Hepatocyte (in vitro differentiated cells): Measurements from ENCODE around the gene SLC25A10. TPM values are rescaled to one million over a fixed set of nuclear protein-coding genes. Genes with fewer than 3 reads are reported as not detected.

Experiments
- DNase-seq: peaks from one replicate; pipeline ENCODE4 v3.0.0-alpha.2; 2016; ENCODE audit warnings: low spot score
- H2AFZ ChIP-seq: fragments of 200-600 bp; sonication (generic); 2 replicates; pipeline ENCODE4 v1.6.0; 2016; ENCODE audit warnings: antibody characterized with exemption, mild to moderate bottlenecking
- H3K27ac ChIP-seq: fragments of 200-600 bp; sonication (generic); 2 replicates; pipeline ENCODE4 v1.5.1; 2016; ENCODE audit warnings: mild to moderate bottlenecking
- H3K27me3 ChIP-seq: fragments of 200-600 bp; sonication (generic); 2 replicates; pipeline ENCODE4 v1.6.1; 2016
- H3K36me3 ChIP-seq: fragments of 200-600 bp; sonication (generic); replicated peaks from 2 replicates; pipeline ENCODE4 v1.5.1; 2016; ENCODE audit warnings: low read depth; ENCODE audit not compliant: insufficient read depth
- H3K4me1 ChIP-seq: fragments of 200-600 bp; sonication (generic); 2 replicates; pipeline ENCODE4 v1.5.1; 2016; ENCODE audit warnings: mild to moderate bottlenecking, moderate library complexity; ENCODE audit not compliant: insufficient read depth
- H3K4me2 ChIP-seq: fragments of 200-600 bp; sonication (generic); 2 replicates; pipeline ENCODE4 v1.6.0; 2016
- H3K4me3 ChIP-seq: fragments of 200-600 bp; sonication (generic); 2 replicates; pipeline ENCODE4 v1.5.1; 2016; ENCODE audit warnings: mild to moderate bottlenecking
- H3K79me2 ChIP-seq: fragments of 200-600 bp; sonication (generic); 2 replicates; pipeline ENCODE4 v1.6.0; 2017; ENCODE audit warnings: mild to moderate bottlenecking
- H3K9me2 ChIP-seq: fragments of 200-600 bp; sonication (generic); replicated peaks from 2 replicates; pipeline ENCODE4 v1.6.0; 2017; ENCODE audit warnings: mild to moderate bottlenecking; ENCODE audit not compliant: insufficient read depth
- H3K9me3 ChIP-seq: fragments of 200-600 bp; sonication (generic); 2 replicates; pipeline ENCODE4 v1.5.1; 2016; ENCODE audit warnings: low read depth, mild to moderate bottlenecking
- H4K20me1 ChIP-seq: fragments of 200-600 bp; sonication (generic); 2 replicates; pipeline ENCODE4 v1.6.0; 2016; ENCODE audit warnings: mild to moderate bottlenecking; ENCODE audit not compliant: insufficient read depth, poor library complexity, severe bottlenecking
- CTCF ChIP-seq: fragments of 200-600 bp; sonication (generic); IDR thresholded peaks from 2 replicates; pipeline ENCODE4 v1.5.1; 2016; ENCODE audit warnings: antibody characterized with exemption, mild to moderate bottlenecking; ENCODE audit not compliant: poor library complexity
- EZH2 ChIP-seq: fragments of 200-600 bp; sonication (generic); IDR thresholded peaks from 2 replicates; pipeline ENCODE4 v1.6.1; 2016; ENCODE audit warnings: antibody characterized with exemption, mild to moderate bottlenecking, borderline replicate concordance
- EZH2phosphoT487 ChIP-seq: fragments of 200-600 bp; sonication (generic); IDR thresholded peaks from one replicate; pipeline ENCODE4 v1.6.1; 2018; ENCODE audit warnings: antibody characterized with exemption, mild to moderate bottlenecking, low read depth, moderate library complexity; ENCODE audit not compliant: unreplicated experiment, severe bottlenecking
- WGBS: methylation state at CpG from one replicate; pipeline ENCODE4 v1.1.6; 2016; ENCODE audit warnings: low lambda C conversion rate; ENCODE audit errors: missing lambda C conversion rate; 5-methylcytosine and 5-hydroxymethylcytosine counted together
- polyA plus RNA-seq: library from polyadenylated mRNA; unstranded; fragments of >200 nt; fragmentation: Nextera tagmentation; extraction: Ambion mirVana; gene quantifications from 2 replicates; pipeline ENCODE4 v1.2.1, GENCODE V29; 2016
- total RNA-seq: library from RNA; depleted of rRNA; stranded (reverse); fragments of >200 nt; gene quantifications from 2 replicates; pipeline ENCODE4 v1.2.3, GENCODE V29; 2014

SLC25A10 gene
- total and polyA plus RNA-seq, 2 experiments from 2014 or later = 31.3 to 53.2 TPM

DNA sequence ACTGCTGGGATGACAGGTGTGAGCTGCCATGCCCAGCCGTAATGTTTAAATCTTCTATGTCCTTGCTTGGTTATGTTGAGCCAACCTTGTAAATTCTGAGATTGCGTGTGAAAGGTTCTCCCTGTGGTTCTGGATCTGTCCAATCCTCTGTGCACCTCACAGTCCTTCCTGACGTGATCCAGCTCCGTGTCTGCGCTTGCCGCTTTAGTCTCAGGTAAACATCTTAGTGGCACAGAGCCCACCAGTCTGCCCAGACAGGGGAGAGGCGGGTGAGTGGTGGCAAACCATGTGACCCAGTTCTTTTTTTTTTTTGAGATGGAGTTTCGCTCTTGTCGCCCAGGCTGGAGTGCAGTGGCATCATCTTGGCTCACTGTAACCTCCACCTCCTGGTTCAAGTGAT is 13.9 kb downstream of the SLC25A10 start:
- H2AFZ ChIP-seq = no peak overlapping the region
- H4K20me1 ChIP-seq = no peaks in the 10 kb centered on the region
- H3K4me3 ChIP-seq = no peak overlapping the region
- DNase-seq = no peak
- H3K79me2 ChIP-seq = no peaks in the 10 kb centered on the region
- no peak overlapping the region for H3K27ac ChIP-seq
- TF ChIP-seq CTCF (no peak), EZH2phosphoT487 (no peak), EZH2 (no peak)
- WGBS = 89% methylated on average over 8 of the region's 9 CpGs
- no peaks in the 10 kb centered on the region for H3K9me3 ChIP-seq
- no peaks in the 10 kb centered on the region for H3K36me3 ChIP-seq
- H3K4me1 ChIP-seq = no peaks in the 10 kb centered on the region
- H3K4me2 ChIP-seq = no peak overlapping the region
- H3K9me2 ChIP-seq = no peaks in the 10 kb centered on the region
- no peaks in the 10 kb centered on the region for H3K27me3 ChIP-seq

DNA sequence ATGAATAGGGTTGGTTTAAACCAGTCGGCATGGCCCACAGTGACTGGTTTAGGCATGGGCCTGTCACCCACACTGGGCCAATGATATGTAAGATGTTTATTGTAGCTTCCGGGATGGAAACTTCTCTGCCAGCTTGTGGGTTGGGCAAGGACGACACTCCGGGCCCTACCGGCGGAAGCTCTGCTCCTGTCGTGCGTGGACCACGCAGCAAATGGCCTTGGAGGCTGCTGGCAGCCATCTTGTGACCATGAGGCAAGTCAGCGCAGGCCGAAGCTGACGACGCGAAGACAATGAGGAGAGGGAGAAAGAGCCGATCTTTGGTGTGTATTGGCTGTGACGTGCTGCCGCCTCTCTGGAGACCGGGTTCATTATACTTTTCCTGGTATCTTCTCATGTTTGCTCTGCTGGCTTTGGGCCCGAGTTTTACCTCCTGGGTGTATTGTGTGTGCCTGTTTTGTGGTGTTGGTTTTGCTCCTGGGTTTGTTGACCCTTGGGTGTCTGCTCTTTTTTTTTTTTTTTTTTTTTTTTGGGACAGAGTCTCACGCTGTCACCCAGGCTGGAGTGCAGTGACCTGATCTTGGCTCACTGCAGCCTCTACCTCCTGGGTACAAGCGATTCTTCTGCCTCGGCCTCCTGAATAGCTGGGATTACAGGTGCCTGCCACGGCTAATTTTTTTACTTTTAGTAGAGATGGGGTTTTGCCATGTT is 15.4 kb downstream of the SLC25A10 start:
- Histone ChIP-seq H3K9me3 (no peaks in the 10 kb centered on the region), H3K9me2 (no peaks in the 10 kb centered on the region), H3K4me2 (no peak overlapping the region), H3K4me3 (no peak overlapping the region), H3K79me2 (no peaks in the 10 kb centered on the region), H3K27ac (no peak overlapping the region), H3K27me3 (no peaks in the 10 kb centered on the region), H3K4me1 (peaks cover 8% of the 10 kb centered on the region), H4K20me1 (no peaks in the 10 kb centered on the region), H3K36me3 (no peaks in the 10 kb centered on the region), H2AFZ (no peak overlapping the region)
- no peak for DNase-seq
- TF ChIP-seq CTCF (no peak), EZH2 (no peak), EZH2phosphoT487 (no peak)
- WGBS = 93% methylated on average over 23 of the region's 23 CpGs

DNA sequence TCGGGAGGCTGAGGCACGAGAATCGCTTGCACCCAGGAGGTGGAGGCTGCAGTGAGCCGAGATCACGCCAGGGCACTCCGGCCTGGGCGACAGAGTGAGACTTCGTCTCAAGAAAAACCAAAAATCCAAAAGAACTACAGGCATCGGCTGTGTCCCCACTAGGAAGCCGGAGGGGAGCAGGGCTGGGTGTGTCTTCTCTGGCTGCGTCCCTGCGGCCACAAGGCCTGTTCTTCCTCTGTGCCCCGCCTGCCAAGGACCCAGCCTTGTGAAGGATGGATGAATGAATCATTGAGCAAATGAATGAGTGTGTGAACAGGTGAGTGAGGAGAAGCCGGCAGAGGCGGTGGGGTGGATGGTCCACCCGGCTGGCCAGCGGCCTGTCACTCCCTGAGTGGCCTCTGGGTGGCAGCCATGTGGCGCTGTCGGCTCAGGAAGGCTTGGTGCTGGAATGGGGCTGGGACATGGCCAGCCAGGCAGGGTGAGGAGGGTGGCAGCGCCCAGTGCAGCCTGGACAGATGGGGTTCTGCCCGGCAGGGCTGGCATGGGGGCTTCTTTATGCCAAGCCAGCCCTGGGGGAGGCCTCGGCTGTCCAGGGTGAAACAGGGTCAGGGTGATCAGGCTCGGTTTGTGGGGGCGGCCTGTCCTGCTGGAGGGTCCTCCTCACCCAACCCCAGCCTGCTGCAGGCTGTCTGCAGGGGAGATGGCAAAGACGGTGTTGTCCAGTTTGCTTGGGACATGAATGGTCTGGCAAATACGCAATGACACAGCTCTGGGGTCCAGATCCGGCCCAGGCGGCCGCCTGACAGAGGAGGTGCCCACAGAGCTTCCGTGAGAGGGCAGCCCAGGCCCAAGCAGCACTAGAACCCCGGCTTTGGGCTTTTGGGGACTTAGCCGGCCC is 21.7 kb downstream of the SLC25A10 start:
- H3K4me3 ChIP-seq = no peak overlapping the region
- H3K27ac ChIP-seq = no peak overlapping the region
- no peaks in the 10 kb centered on the region for H4K20me1 ChIP-seq
- peaks cover 11% of the 10 kb centered on the region for H3K4me1 ChIP-seq
- 52% methylated on average over 32 of the region's 32 CpGs for WGBS
- H3K9me2 ChIP-seq = no peaks in the 10 kb centered on the region
- no peak overlapping the region for H2AFZ ChIP-seq
- no peaks in the 10 kb centered on the region for H3K9me3 ChIP-seq
- DNase-seq = peak; percentile 90
- H3K27me3 ChIP-seq = no peaks in the 10 kb centered on the region
- no peaks in the 10 kb centered on the region for H3K79me2 ChIP-seq
- no peak overlapping the region for H3K4me2 ChIP-seq
- peak; percentile 84 for TF ChIP-seq CTCF
- TF ChIP-seq EZH2 = no peak
- no peaks in the 10 kb centered on the region for H3K36me3 ChIP-seq
